Immature natural killer cell (primary cell): Measurements from ENCODE around the gene NFU1. TPM values are rescaled to one million over a fixed set of nuclear protein-coding genes. Genes with fewer than 3 reads are reported as not detected.
"Not testable (repeated sequence)": the region's sequence is repeated elsewhere in the genome, so short reads cannot be mapped to it uniquely, and the experiment has no call there.

Experiments used
- DNase-seq, 3 donors: peaks; one replicate each; pipeline ENCODE4 v3.0.0; 2022; ENCODE audit warnings: mixed read lengths in 1 of 3
- H3K27ac Mint-ChIP-seq, 6 donors: one replicate each; pipeline ENCODE4 v1.8.0; 2020; ENCODE audit warnings: mixed read lengths in 6 of 6, mild to moderate bottlenecking in 5 of 6, inconsistent platforms in 4 of 6, moderate library complexity in 3 of 6
- H3K27me3 Mint-ChIP-seq, 3 donors: one replicate each; pipeline ENCODE4 v1.8.0; 2020 to 2021; ENCODE audit warnings: low read depth in 3 of 3, mild to moderate bottlenecking in 3 of 3, mixed read lengths in 3 of 3, moderate library complexity in 3 of 3, inconsistent platforms in 1 of 3
- H3K36me3 Mint-ChIP-seq, 3 donors: one replicate each; pipeline ENCODE4 v1.8.0; 2020; ENCODE audit warnings: mixed read lengths in 3 of 3, inconsistent platforms in 2 of 3, mild to moderate bottlenecking in 2 of 3
- H3K4me1 Mint-ChIP-seq, 2 donors: one replicate each; pipeline ENCODE4 v1.8.0; 2020; ENCODE audit warnings: inconsistent platforms in 2 of 2, mild to moderate bottlenecking in 2 of 2, mixed read lengths in 2 of 2, moderate library complexity in 1 of 2
- H3K4me3 Mint-ChIP-seq, 5 donors: one replicate each; pipeline ENCODE4 v1.8.0; 2020; ENCODE audit warnings: mild to moderate bottlenecking in 5 of 5, mixed read lengths in 5 of 5, inconsistent platforms in 3 of 5, moderate library complexity in 3 of 5
- H3K9me3 Mint-ChIP-seq, 6 donors: one replicate each; pipeline ENCODE4 v1.8.0; 2020; ENCODE audit warnings: mild to moderate bottlenecking in 6 of 6, mixed read lengths in 6 of 6, inconsistent platforms in 4 of 6, moderate library complexity in 3 of 6
- polyA plus RNA-seq, 3 donors: library from polyadenylated mRNA; unstranded; fragments of 300-500 nt; fragmentation: Illumina TruSeq; gene quantifications; one replicate each; pipeline ENCODE4 v1.2.3, GENCODE V29; 2021

NFU1 gene
- polyA plus RNA-seq, 3 donors from 2014 or later, result 67.2 to 130 (median 126) TPM

GRCh38 chr2:69437751-69438154, 518 bp upstream of the NFU1 start:
- peak overlapping the region; percentile 95 to 100 (median 98) for H3K27ac Mint-ChIP-seq

GRCh38 chr2:69436596-69436937, 668 bp downstream of the NFU1 start:
- H3K9me3 Mint-ChIP-seq, result no peaks in the 10 kb centered on the region
- peaks cover 34 to 40% of the 10 kb centered on the region in 2 donors for H3K4me1 Mint-ChIP-seq
- H3K4me3 Mint-ChIP-seq, result peak overlapping the region; percentile 89 to 99 (median 94)
- H3K27ac Mint-ChIP-seq, result peak overlapping the region; percentile 95 to 100 (median 98)
- DNase-seq, result no peak
- H3K27me3 Mint-ChIP-seq, result peaks cover 5 to 18% (median 9%) of the 10 kb centered on the region in 3 donors
- peaks cover 0 to 6% (median 4%) of the 10 kb centered on the region in 3 donors for H3K36me3 Mint-ChIP-seq

More at GRCh38 chr2:69437751-69438154, 518 bp upstream of the NFU1 start:
- Mint-ChIP-seq H3K36me3 (peaks cover 0 to 6% (median 4%) of the 10 kb centered on the region in 3 donors), H3K4me3 (peak overlapping the region; percentile 89 to 99 (median 94)), H3K9me3 (no peaks in the 10 kb centered on the region), H3K4me1 (peaks cover 34 to 35% of the 10 kb centered on the region in 2 donors), H3K27me3 (peaks cover 5 to 18% (median 9%) of the 10 kb centered on the region in 3 donors)
- DNase-seq, result no peak

- no peak for DNase-seq
- H3K27me3 Mint-ChIP-seq, result peaks cover 5 to 18% (median 9%) of the 10 kb centered on the region in 3 donors
- H3K4me1 Mint-ChIP-seq, result peaks cover 34 to 40% of the 10 kb centered on the region in 2 donors
- peaks cover 0 to 8% (median 6%) of the 10 kb centered on the region in 3 donors for H3K36me3 Mint-ChIP-seq
- H3K4me3 Mint-ChIP-seq, result peak overlapping the region in 1 of 5 donors; percentile 39
- no peaks in the 10 kb centered on the region for H3K9me3 Mint-ChIP-seq
- peak overlapping the region; percentile 5 to 100 (median 60) for H3K27ac Mint-ChIP-seq
Measured at GRCh38 chr2:69434753-69435152, 2.5 kb downstream of the NFU1 start.

GRCh38 chr2:69429491-69430183, 7.6 kb downstream of the NFU1 start:
- H3K9me3 Mint-ChIP-seq, result no peaks in the 10 kb centered on the region
- peaks cover 2 to 9% of the 10 kb centered on the region in 2 donors for H3K4me1 Mint-ChIP-seq
- no peaks in the 10 kb centered on the region for H3K27me3 Mint-ChIP-seq
- H3K4me3 Mint-ChIP-seq, result no peak overlapping the region
- peaks cover 0 to 11% (median 0%) of the 10 kb centered on the region in 3 donors for H3K36me3 Mint-ChIP-seq
- no peak for DNase-seq
- H3K27ac Mint-ChIP-seq, result peak overlapping the region in 2 of 6 donors; percentile 46 to 49

GRCh38 chr2:69428981-69429380, 8.3 kb downstream of the NFU1 start:
- DNase-seq, result no peak
- Mint-ChIP-seq H3K4me1 (peaks cover 0 to 5% of the 10 kb centered on the region in 2 donors), H3K27ac (peak overlapping the region in 3 of 6 donors; percentile 6 to 49 (median 46)), H3K27me3 (no peaks in the 10 kb centered on the region), H3K36me3 (peaks cover 0 to 11% (median 0%) of the 10 kb centered on the region in 3 donors), H3K4me3 (no peak overlapping the region), H3K9me3 (no peaks in the 10 kb centered on the region)

- no peaks in the 10 kb centered on the region for H3K9me3 Mint-ChIP-seq
- H3K36me3 Mint-ChIP-seq, result peaks cover 3 to 17% (median 7%) of the 10 kb centered on the region in 3 donors
- DNase-seq, result no peak
- H3K4me3 Mint-ChIP-seq, result no peak overlapping the region
- no peak overlapping the region for H3K27ac Mint-ChIP-seq
- H3K27me3 Mint-ChIP-seq, result peaks cover 0 to 2% (median 0%) of the 10 kb centered on the region in 3 donors
- peaks cover 0 to 6% of the 10 kb centered on the region in 2 donors for H3K4me1 Mint-ChIP-seq
Measured at GRCh38 chr2:69424419-69424818, 12.8 kb downstream of the NFU1 start.

GRCh38 chr2:69422198-69422597, 15.0 kb downstream of the NFU1 start:
- H3K4me3 Mint-ChIP-seq, result no peak overlapping the region
- DNase-seq, result no peak
- no peak overlapping the region for H3K27ac Mint-ChIP-seq
- peaks cover 0 to 6% of the 10 kb centered on the region in 2 donors for H3K4me1 Mint-ChIP-seq
- no peaks in the 10 kb centered on the region for H3K9me3 Mint-ChIP-seq
- H3K27me3 Mint-ChIP-seq, result peaks cover 0 to 2% (median 0%) of the 10 kb centered on the region in 3 donors
- H3K36me3 Mint-ChIP-seq, result peaks cover 6 to 16% (median 7%) of the 10 kb centered on the region in 3 donors

- H3K36me3 Mint-ChIP-seq, result peaks cover 7 to 19% (median 11%) of the 10 kb centered on the region in 3 donors
- H3K4me1 Mint-ChIP-seq, DNase-seq, H3K27ac Mint-ChIP-seq, H3K27me3 Mint-ChIP-seq, H3K9me3 Mint-ChIP-seq, H3K4me3 Mint-ChIP-seq: not testable (repeated sequence)
Measured at GRCh38 chr2:69419111-69419510, 18.1 kb downstream of the NFU1 start.

- Mint-ChIP-seq H3K27ac (no peak overlapping the region), H3K4me3 (no peak overlapping the region), H3K27me3 (no peaks in the 10 kb centered on the region), H3K9me3 (no peaks in the 10 kb centered on the region), H3K4me1 (no peaks in the 10 kb centered on the region), H3K36me3 (peaks cover 7 to 11% (median 11%) of the 10 kb centered on the region in 3 donors)
- no peak for DNase-seq
Measured at GRCh38 chr2:69416147-69416546, 21.1 kb downstream of the NFU1 start.

GRCh38 chr2:69411120-69411519, 26.1 kb downstream of the NFU1 start:
- no peak overlapping the region for H3K27ac Mint-ChIP-seq
- peaks cover 4 to 20% (median 11%) of the 10 kb centered on the region in 3 donors for H3K36me3 Mint-ChIP-seq
- H3K27me3 Mint-ChIP-seq, result no peaks in the 10 kb centered on the region
- no peak for DNase-seq
- peaks cover 12 to 17% of the 10 kb centered on the region in 2 donors for H3K4me1 Mint-ChIP-seq
- no peaks in the 10 kb centered on the region for H3K9me3 Mint-ChIP-seq
- H3K4me3 Mint-ChIP-seq, result no peak overlapping the region

GRCh38 chr2:69405306-69405705, 31.9 kb downstream of the NFU1 start:
- no peak for DNase-seq
- Mint-ChIP-seq H3K4me1 (peaks cover 7 to 12% of the 10 kb centered on the region in 2 donors), H3K4me3 (no peak overlapping the region), H3K9me3 (no peaks in the 10 kb centered on the region), H3K27me3 (no peaks in the 10 kb centered on the region), H3K36me3 (peaks cover 27 to 38% (median 29%) of the 10 kb centered on the region in 3 donors), H3K27ac (peak overlapping the region in 2 of 6 donors; percentile 34 to 56)

GRCh38 chr2:69400121-69400520, 37.1 kb downstream of the NFU1 start:
- Mint-ChIP-seq H3K27me3 (no peaks in the 10 kb centered on the region), H3K4me3 (no peak overlapping the region), H3K27ac (no peak overlapping the region), H3K4me1 (no peaks in the 10 kb centered on the region), H3K36me3 (peaks cover 18 to 29% (median 28%) of the 10 kb centered on the region in 3 donors), H3K9me3 (no peaks in the 10 kb centered on the region)
- no peak for DNase-seq

GRCh38 chr2:69397234-69397633, 40.0 kb downstream of the NFU1 start:
- Mint-ChIP-seq H3K4me3 (no peak overlapping the region), H3K27me3 (no peaks in the 10 kb centered on the region), H3K36me3 (peaks cover 21 to 31% (median 22%) of the 10 kb centered on the region in 3 donors), H3K9me3 (no peaks in the 10 kb centered on the region), H3K27ac (no peak overlapping the region), H3K4me1 (no peaks in the 10 kb centered on the region)
- no peak for DNase-seq

GRCh38 chr2:69395866-69396265, 41.4 kb downstream of the NFU1 start:
- peaks cover 19 to 31% (median 22%) of the 10 kb centered on the region in 3 donors for H3K36me3 Mint-ChIP-seq
- DNase-seq, result no peak
- no peaks in the 10 kb centered on the region for H3K9me3 Mint-ChIP-seq
- H3K4me1 Mint-ChIP-seq, result no peaks in the 10 kb centered on the region
- H3K27ac Mint-ChIP-seq, result no peak overlapping the region
- H3K27me3 Mint-ChIP-seq, result no peaks in the 10 kb centered on the region
- H3K4me3 Mint-ChIP-seq, result no peak overlapping the region
